GM12878 (cell line): ENCODE measurements around the gene GPR155. TPM values are rescaled to one million over a fixed set of nuclear protein-coding genes. Genes with fewer than 3 reads are reported as not detected.

Experiments used
- ATAC-seq: fragments of 200-7000 bp; cut with Tn5 transposase; 3 replicates; pipeline ENCODE4 v1.9.1; 2020; ENCODE audit warnings: mild to moderate bottlenecking, moderate library complexity
- BruUV-seq: library from RNA; stranded (reverse); fragments of 400-500 nt; replicated peaks from 2 replicates; lab custom pipeline; 2021; lab: Mats Ljungman, UMichigan
- CTCF ChIA-PET: fragments of 300-600 bp; sonication (Branson Sonifier 250); formaldehyde crosslinking; extraction: SDS; loops from one replicate; lab custom pipeline; 2021; ENCODE audit warnings: inconsistent platforms; lab: Yijun Ruan, JAX
- POLR2A ChIA-PET: fragments of 350-600 bp; formaldehyde crosslinking; extraction: SDS; loops from one replicate; lab custom pipeline; 2021; ENCODE audit warnings: inconsistent platforms; lab: Charles Lee
- RAD21 ChIA-PET: fragments of 300-600 bp; sonication (Branson Sonifier 250); formaldehyde crosslinking; loops from one replicate; lab custom pipeline; 2023; ENCODE audit warnings: antibody characterized with exemption; ENCODE audit not compliant: unreplicated experiment; lab: Charles Lee
- SMC1A ChIA-PET: fragments of 300-600 bp; sonication (Branson Sonifier 250); formaldehyde crosslinking; loops from one replicate; lab custom pipeline; 2023; ENCODE audit not compliant: unreplicated experiment, uncharacterized antibody; lab: Charles Lee
- DNase-seq: peaks from one replicate; pipeline ENCODE4 v3.0.0-alpha.2; 2011; ENCODE audit warnings: low read depth, low spot score
- FAIRE-seq: peaks from 3 replicates; lab custom pipeline; 2011; peaks lifted over from hg19 to GRCh38; lab: Jason Lieb, UNC
- H2AFZ ChIP-seq: 2 replicates; pipeline ENCODE4 v1.6.0; 2011; ENCODE audit warnings: low read depth, low read length, control low read depth; ENCODE audit not compliant: control insufficient read depth
- H3K27ac ChIP-seq: 2 replicates; pipeline ENCODE4 v1.5.1; 2011; ENCODE audit warnings: control low read depth; ENCODE audit not compliant: control insufficient read depth, insufficient read depth
- H3K27me3 ChIP-seq, 2 experiments: replicated peaks in 1 of 2; 2 replicates each; pipeline versions ENCODE4 v1.6.0 to v1.6.1; 2011; ENCODE audit warnings: low read length in 1 of 2; ENCODE audit not compliant: control insufficient read depth in 2 of 2, insufficient read depth in 2 of 2
- H3K36me3 ChIP-seq, 2 experiments: 2 replicates each; pipeline ENCODE4 v1.5.1; 2011; ENCODE audit warnings: low read length in 1 of 2; ENCODE audit not compliant: control insufficient read depth in 2 of 2, insufficient read depth in 2 of 2
- H3K4me1 ChIP-seq: 2 replicates; pipeline ENCODE4 v1.6.1; 2011; ENCODE audit warnings: mild to moderate bottlenecking, low read length, moderate library complexity, mixed read lengths; ENCODE audit not compliant: control insufficient read depth, insufficient read depth
- H3K4me2 ChIP-seq: 2 replicates; pipeline ENCODE4 v1.6.0; 2011; ENCODE audit warnings: control low read depth; ENCODE audit not compliant: control insufficient read depth, insufficient read depth
- H3K4me3 ChIP-seq: fragments of 200-600 bp; sonication (generic); 2 replicates; pipeline ENCODE4 v1.5.1; 2016
- H3K79me2 ChIP-seq: 2 replicates; pipeline ENCODE4 v1.6.0; 2011; ENCODE audit warnings: low read length; ENCODE audit not compliant: control insufficient read depth, insufficient read depth
- H3K9ac ChIP-seq: 2 replicates; pipeline ENCODE4 v1.8.0; 2011; ENCODE audit warnings: low read length, control low read depth, mixed read lengths; ENCODE audit not compliant: control insufficient read depth, insufficient read depth
- H3K9me3 ChIP-seq: replicated peaks from 3 replicates; pipeline ENCODE4 v1.5.1; 2011; ENCODE audit warnings: mild to moderate bottlenecking, low read length; ENCODE audit not compliant: control insufficient read depth, insufficient read depth
- H4K20me1 ChIP-seq: 2 replicates; pipeline ENCODE4 v1.6.0; 2011; ENCODE audit not compliant: control insufficient read depth, insufficient read depth
- EED ChIP-seq: sonication (generic); IDR thresholded peaks from 2 replicates; pipeline ENCODE4 v1.6.1; 2016; ENCODE audit warnings: antibody characterized with exemption, low read depth
- GABPA ChIP-seq: IDR thresholded peaks from 2 replicates; pipeline ENCODE4 v1.6.1; 2014; ENCODE audit warnings: antibody characterized with exemption, low read depth, mild to moderate bottlenecking, inconsistent platforms
- HDAC6 ChIP-seq: fragments of 200-600 bp; sonication (generic); IDR thresholded peaks from one replicate; pipeline ENCODE4 v1.8.0; 2017; ENCODE audit warnings: antibody characterized with exemption; ENCODE audit not compliant: unreplicated experiment
- IRF4 ChIP-seq: IDR thresholded peaks from 2 replicates; pipeline ENCODE4 v1.6.1; 2011; ENCODE audit warnings: low read depth, low read length
- KAT2A ChIP-seq: conservative IDR thresholded peaks from 2 replicates; pipeline ENCODE4 v1.6.1; 2011; ENCODE audit warnings: low read depth, low read length; ENCODE audit not compliant: control insufficient read depth
- MEF2B ChIP-seq: fragments of 450-650 bp; IDR thresholded peaks from 2 replicates; pipeline ENCODE4 v1.6.1; 2018; ENCODE audit warnings: mild to moderate bottlenecking, moderate library complexity; ENCODE audit not compliant: partially characterized antibody, poor library complexity, severe bottlenecking
- MTA3 ChIP-seq: IDR thresholded peaks from 2 replicates; pipeline ENCODE4 v1.6.1; 2012; ENCODE audit warnings: low read length, inconsistent platforms, borderline replicate concordance
- MYC ChIP-seq: IDR thresholded peaks from 2 replicates; pipeline ENCODE4 v1.6.1; 2011; ENCODE audit warnings: mild to moderate bottlenecking, low read length, moderate library complexity, inconsistent platforms; ENCODE audit not compliant: insufficient read depth, insufficient replicate concordance, insufficient read length, severe bottlenecking
- RAD21 ChIP-seq: IDR thresholded peaks from 2 replicates; pipeline ENCODE4 v1.6.1; 2011; ENCODE audit warnings: mild to moderate bottlenecking, low read depth, low read length, moderate library complexity; ENCODE audit not compliant: insufficient read depth
- RELA ChIP-seq: fragments of 450-650 bp; IDR thresholded peaks from 2 replicates; pipeline ENCODE4 v1.8.0; 2014; ENCODE audit warnings: borderline replicate concordance; ENCODE audit not compliant: partially characterized antibody
- RFX5 ChIP-seq: IDR thresholded peaks from 2 replicates; pipeline ENCODE4 v1.6.1; 2011; ENCODE audit warnings: low read depth, low read length, improper control_type of control experiment
- TBL1XR1 ChIP-seq: IDR thresholded peaks from 2 replicates; pipeline ENCODE4 v1.6.1; 2012; ENCODE audit warnings: low read depth, low read length, improper control_type of control experiment
- ZBED1 ChIP-seq: IDR thresholded peaks from 2 replicates; pipeline ENCODE4 v1.6.1; 2016; ENCODE audit warnings: borderline replicate concordance
- ZNF384 ChIP-seq: IDR thresholded peaks from 2 replicates; pipeline ENCODE4 v1.6.1; 2012; ENCODE audit warnings: low read depth, mild to moderate bottlenecking, low read length, improper control_type of control experiment, borderline replicate concordance
- WGBS: methylation state at CpG from one replicate; pipeline ENCODE4 v1.1.6; 2016; ENCODE audit warnings: low lambda C conversion rate; ENCODE audit not compliant: insufficient replicate concordance, insufficient coverage; ENCODE audit errors: missing lambda C conversion rate; 5-methylcytosine and 5-hydroxymethylcytosine counted together
- in situ Hi-C: fragments of 300-500 bp; cut with MboI; formaldehyde crosslinking; loops from 9 replicates; pipeline ENCODE4 v1.14.3; 2018; ENCODE audit warnings: mixed read lengths
- intact Hi-C: fragments of 100-400 bp; cut with micrococcal nuclease; formaldehyde crosslinking; loops from one replicate; pipeline ENCODE4 v1.14.2; 2022; ENCODE audit not compliant: unreplicated experiment
- polyA plus RNA-seq, 11 experiments: library from polyadenylated mRNA; depleted of rRNA in 4 of 11; unstranded in 6 of 11; stranded (reverse) in 5 of 11; fragments of >200 nt; fragmentation: Nextera tagmentation in 4 of 11; fragmentation: Illumina TruSeq in 1 of 11; extraction: Ambion mirVana in 4 of 11; extraction: Trizol in 1 of 11; gene quantifications; 1 replicate in 1 of 11; 2 replicates in 10 of 11; pipeline versions ENCODE4 v1.2.1 to v1.2.3, GENCODE V29; 2011 to 2016; ENCODE audit warnings: inconsistent platforms in 2 of 11, missing spikeins in 2 of 11, low read depth in 1 of 11
- total RNA-seq, 4 experiments: library from RNA; depleted of rRNA in 3 of 4; stranded (reverse); fragments of >200 nt in 3 of 4; fragmentation: Illumina TruSeq in 1 of 4; extraction: Trizol in 1 of 4; gene quantifications; 2 replicates each; pipeline versions ENCODE4 v1.2.1 to v1.2.3, GENCODE V29; 2013 to 2021
- TF ChIP-seq, protein P1 (sequence below): IDR thresholded peaks from 2 replicates; pipeline ENCODE4 v1.6.1; 2011; ENCODE audit warnings: mild to moderate bottlenecking, low read depth, low read length, moderate library complexity; ENCODE audit not compliant: insufficient replicate concordance
- TF ChIP-seq, protein P2 (sequence below): fragments of 150-350 bp; IDR thresholded peaks from 2 replicates; pipeline ENCODE4 v1.6.1; 2014; ENCODE audit warnings: mild to moderate bottlenecking, low read depth, low read length
- TF ChIP-seq, protein P3 (sequence below): IDR thresholded peaks from 2 replicates; pipeline ENCODE4 v1.6.1; 2011; ENCODE audit warnings: low read depth, mild to moderate bottlenecking, low read length, moderate library complexity, borderline replicate concordance; ENCODE audit errors: extremely low read depth
- TF ChIP-seq, protein P4 (sequence below): IDR thresholded peaks from 2 replicates; pipeline ENCODE4 v1.6.1; 2012; ENCODE audit warnings: low read depth, low read length, improper control_type of control experiment

Gene GPR155
- total and polyA plus RNA-seq, 10 of the 15 experiments (the other 5 are each of a cell fraction or from before 2014, with no cell fraction given): 0.53 to 3.0 (median 1.5) TPM

DNA sequence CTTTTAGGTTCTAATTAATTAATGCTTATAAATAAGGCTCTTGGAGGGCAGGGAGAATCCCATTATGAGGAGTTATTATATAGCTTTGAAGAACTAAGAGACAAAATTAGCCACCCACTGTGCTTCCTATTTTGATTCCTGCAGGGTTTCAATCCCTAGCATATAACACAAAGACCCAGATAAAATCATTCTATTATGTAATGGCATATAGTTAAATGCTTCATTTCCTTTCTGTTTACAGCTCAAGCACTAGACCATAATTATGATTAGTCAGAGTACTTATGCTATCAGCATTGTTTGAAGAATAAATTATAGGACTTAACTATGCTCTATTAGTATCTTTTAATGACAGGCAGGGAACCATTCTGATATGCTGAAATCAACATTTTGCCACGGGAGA lies 9.1 kb downstream of the GPR155 start:
- no peak for FAIRE-seq

More for the DNA sequence above, 9.1 kb downstream of the GPR155 start:
- intact Hi-C loops: no loop called here
- BruUV-seq: no TSS peak
- in situ Hi-C loops: no loop called here
- no peak overlapping the region for H3K4me3 ChIP-seq
- RAD21 ChIA-PET: no interaction called here
- no peaks in the 10 kb centered on the region for H3K79me2 ChIP-seq
- 89% methylated on average over 1 of the region's 1 CpG for whole genome bisulfite sequencing
- no peak for DNase-seq
- no peaks in the 10 kb centered on the region for H3K9me3 ChIP-seq
- no peaks in the 10 kb centered on the region for H3K36me3 ChIP-seq
- H3K27ac ChIP-seq: no peak overlapping the region
- H3K4me2 ChIP-seq: no peak overlapping the region
- H3K4me1 ChIP-seq: no peaks in the 10 kb centered on the region
- no peaks in the 10 kb centered on the region; a peak in 1 of 4 replicates for H3K27me3 ChIP-seq
- H2AFZ ChIP-seq: no peak overlapping the region
- SMC1A ChIA-PET: interaction anchor here (1.1 to 7.0 kb wide), 2 partner anchors 16 to 126 kb away, joined by 3 to 52 read pairs; no protein-coding TSS in a partner anchor
- POLR2A ChIA-PET: no interaction called here
- CTCF ChIA-PET: interaction anchor here (1.3 to 1.8 kb wide), 3 partner anchors 14 to 123 kb away, joined by 3 to 5 read pairs (median 3); no protein-coding TSS in a partner anchor
- TF ChIP-seq RFX5 (no peak), EED (no peak), TBL1XR1 (no peak), ZBED1 (no peak), GABPA (no peak), KAT2A (no peak), HDAC6 (no peak), RELA (no peak), IRF4 (no peak), MEF2B (no peak), ZNF384 (no peak), MTA3 (no peak), MYC (no peak), RAD21 (no peak)
- TF ChIP-seq, protein P1, sequence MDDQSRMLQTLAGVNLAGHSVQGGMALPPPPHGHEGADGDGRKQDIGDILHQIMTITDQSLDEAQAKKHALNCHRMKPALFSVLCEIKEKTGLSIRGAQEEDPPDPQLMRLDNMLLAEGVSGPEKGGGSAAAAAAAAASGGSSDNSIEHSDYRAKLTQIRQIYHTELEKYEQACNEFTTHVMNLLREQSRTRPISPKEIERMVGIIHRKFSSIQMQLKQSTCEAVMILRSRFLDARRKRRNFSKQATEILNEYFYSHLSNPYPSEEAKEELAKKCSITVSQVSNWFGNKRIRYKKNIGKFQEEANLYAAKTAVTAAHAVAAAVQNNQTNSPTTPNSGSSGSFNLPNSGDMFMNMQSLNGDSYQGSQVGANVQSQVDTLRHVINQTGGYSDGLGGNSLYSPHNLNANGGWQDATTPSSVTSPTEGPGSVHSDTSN: no peak
- TF ChIP-seq, protein P2, sequence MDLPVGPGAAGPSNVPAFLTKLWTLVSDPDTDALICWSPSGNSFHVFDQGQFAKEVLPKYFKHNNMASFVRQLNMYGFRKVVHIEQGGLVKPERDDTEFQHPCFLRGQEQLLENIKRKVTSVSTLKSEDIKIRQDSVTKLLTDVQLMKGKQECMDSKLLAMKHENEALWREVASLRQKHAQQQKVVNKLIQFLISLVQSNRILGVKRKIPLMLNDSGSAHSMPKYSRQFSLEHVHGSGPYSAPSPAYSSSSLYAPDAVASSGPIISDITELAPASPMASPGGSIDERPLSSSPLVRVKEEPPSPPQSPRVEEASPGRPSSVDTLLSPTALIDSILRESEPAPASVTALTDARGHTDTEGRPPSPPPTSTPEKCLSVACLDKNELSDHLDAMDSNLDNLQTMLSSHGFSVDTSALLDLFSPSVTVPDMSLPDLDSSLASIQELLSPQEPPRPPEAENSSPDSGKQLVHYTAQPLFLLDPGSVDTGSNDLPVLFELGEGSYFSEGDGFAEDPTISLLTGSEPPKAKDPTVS: no peak
- TF ChIP-seq, protein P3, sequence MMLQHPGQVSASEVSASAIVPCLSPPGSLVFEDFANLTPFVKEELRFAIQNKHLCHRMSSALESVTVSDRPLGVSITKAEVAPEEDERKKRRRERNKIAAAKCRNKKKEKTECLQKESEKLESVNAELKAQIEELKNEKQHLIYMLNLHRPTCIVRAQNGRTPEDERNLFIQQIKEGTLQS: no peak
- TF ChIP-seq, protein P4, sequence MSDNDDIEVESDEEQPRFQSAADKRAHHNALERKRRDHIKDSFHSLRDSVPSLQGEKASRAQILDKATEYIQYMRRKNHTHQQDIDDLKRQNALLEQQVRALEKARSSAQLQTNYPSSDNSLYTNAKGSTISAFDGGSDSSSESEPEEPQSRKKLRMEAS: no peak
- TF ChIP-seq, all 136 proteins: peak for 0
- Histone ChIP-seq H3K9ac (no peak overlapping the region), H4K20me1 (no peaks in the 10 kb centered on the region)
- no peak for ATAC-seq
